ACC112 (cell line): ENCODE results near the gene ACCS.

ENCODE experiments used
- H2AFZ ChIP-seq: fragments of 200-600 bp; sonication (generic); one replicate; pipeline ENCODE4 v1.6.0; 2017; ENCODE audit warnings: antibody characterized with exemption, low read length; ENCODE audit not compliant: unreplicated experiment
- H3K27ac ChIP-seq: fragments of 200-600 bp; sonication (generic); 2 replicates; pipeline ENCODE4 v1.5.1; 2014; ENCODE audit warnings: low read depth, mild to moderate bottlenecking, antibody characterized with exemption, low read length, moderate library complexity
- H3K27me3 ChIP-seq: fragments of 200-600 bp; sonication (generic); 2 replicates; pipeline ENCODE4 v1.6.1; 2014; ENCODE audit warnings: mild to moderate bottlenecking, antibody characterized with exemption, low read length, moderate library complexity, mixed read lengths; ENCODE audit not compliant: insufficient read depth
- H3K36me3 ChIP-seq: fragments of 200-600 bp; sonication (generic); 2 replicates; pipeline ENCODE4 v1.6.1; 2016; ENCODE audit warnings: mild to moderate bottlenecking, antibody characterized with exemption, low read length, moderate library complexity, mixed read lengths; ENCODE audit not compliant: insufficient read depth
- H3K4me1 ChIP-seq: fragments of 200-600 bp; sonication (generic); one replicate; pipeline ENCODE4 v1.6.1; 2016; ENCODE audit warnings: low read length, mixed read lengths; ENCODE audit not compliant: insufficient read depth, unreplicated experiment, control insufficient read depth
- H3K4me3 ChIP-seq: fragments of 200-600 bp; sonication (generic); 2 replicates; pipeline ENCODE4 v1.5.1; 2014; ENCODE audit warnings: mild to moderate bottlenecking, low read depth, low read length
- H3K79me2 ChIP-seq: fragments of 200-600 bp; sonication (generic); one replicate; pipeline ENCODE4 v1.6.0; 2016; ENCODE audit warnings: low read length; ENCODE audit not compliant: control insufficient read depth, unreplicated experiment, insufficient read depth

ACCS gene

DNA sequence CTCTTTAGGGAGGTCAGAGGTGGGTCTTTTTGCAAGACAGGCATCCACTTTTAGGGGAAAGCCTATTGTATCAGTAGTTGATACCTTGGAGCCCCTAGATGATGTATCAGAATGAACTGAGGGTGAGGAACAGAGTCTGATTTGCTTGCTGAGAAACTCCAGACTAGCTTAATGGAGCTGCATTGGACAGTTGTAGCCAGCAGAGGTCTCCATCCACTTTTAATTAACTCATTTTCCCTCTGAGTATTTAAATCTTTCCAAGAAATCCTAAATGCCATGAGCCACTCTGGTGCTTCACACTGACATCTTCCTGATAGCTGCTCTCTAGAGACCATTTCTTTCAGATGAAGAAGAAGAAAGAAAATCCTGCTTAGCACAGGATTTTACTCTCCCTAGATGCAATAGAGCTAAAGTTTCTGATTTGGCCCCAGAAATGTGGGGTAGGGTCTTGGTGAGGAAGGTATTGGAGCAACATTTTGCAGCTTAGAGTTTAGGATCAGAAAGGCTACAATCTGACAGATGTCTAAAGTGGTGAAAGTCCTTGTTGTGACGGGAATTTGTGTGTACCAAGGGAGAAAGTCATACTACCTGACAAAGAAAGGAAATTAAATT is 67.4 kb downstream of the ACCS start:
- Histone ChIP-seq H3K27me3 (no peaks in the 10 kb centered on the region), H2AFZ (no peak overlapping the region), H3K4me1 (peaks cover 8% of the 10 kb centered on the region), H3K36me3 (peaks cover 6% of the 10 kb centered on the region; the same call in 1 of the 2 replicates), H3K4me3 (no peak overlapping the region), H3K27ac (no peak overlapping the region), H3K79me2 (no peaks in the 10 kb centered on the region)
